Skin of body (tissue), 2 donors: ENCODE measurements around the gene WNK1. TPM values are rescaled to one million over a fixed set of nuclear protein-coding genes. Genes with fewer than 3 reads are reported as not detected.
"Not testable (repeated sequence)": the region's sequence is repeated elsewhere in the genome, so short reads cannot be mapped to it uniquely, and the experiment has no call there.

Experiments
- DNase-seq: peaks from one replicate; lab custom pipeline; 2025; lab: John Stamatoyannopoulos, UW
- total RNA-seq: library from RNA; depleted of rRNA; stranded (reverse); fragments of >200 nt; gene quantifications from one replicate; pipeline ENCODE4 v1.2.3, GENCODE V29; 2014

WNK1 gene
- total RNA-seq, 1 donor from 2014 or later = 128 TPM

DNA sequence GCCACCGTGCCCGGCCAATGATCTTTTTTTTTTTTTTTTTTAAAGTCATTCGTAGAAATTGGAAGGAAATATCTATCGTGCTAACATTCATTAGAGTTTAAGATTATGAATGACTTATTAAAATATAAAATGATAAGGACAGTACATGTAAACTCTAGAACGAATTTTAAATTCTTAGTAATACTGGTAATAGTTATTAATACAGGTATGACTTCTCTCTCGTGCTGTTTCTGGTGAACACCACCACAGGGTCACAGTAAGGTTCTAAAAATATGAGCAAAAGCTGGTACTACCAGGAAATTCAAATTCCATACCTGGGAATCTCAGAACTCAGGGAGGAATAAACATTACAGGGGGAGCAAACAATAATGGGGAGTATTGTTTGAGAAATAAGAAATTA is 26.2 kb downstream of the WNK1 start:
- DNase-seq = no peak

- peak; percentile 21 for DNase-seq
Measured at GRCh38 chr12:779745-780734, 27.7 kb downstream of the WNK1 start.

DNA sequence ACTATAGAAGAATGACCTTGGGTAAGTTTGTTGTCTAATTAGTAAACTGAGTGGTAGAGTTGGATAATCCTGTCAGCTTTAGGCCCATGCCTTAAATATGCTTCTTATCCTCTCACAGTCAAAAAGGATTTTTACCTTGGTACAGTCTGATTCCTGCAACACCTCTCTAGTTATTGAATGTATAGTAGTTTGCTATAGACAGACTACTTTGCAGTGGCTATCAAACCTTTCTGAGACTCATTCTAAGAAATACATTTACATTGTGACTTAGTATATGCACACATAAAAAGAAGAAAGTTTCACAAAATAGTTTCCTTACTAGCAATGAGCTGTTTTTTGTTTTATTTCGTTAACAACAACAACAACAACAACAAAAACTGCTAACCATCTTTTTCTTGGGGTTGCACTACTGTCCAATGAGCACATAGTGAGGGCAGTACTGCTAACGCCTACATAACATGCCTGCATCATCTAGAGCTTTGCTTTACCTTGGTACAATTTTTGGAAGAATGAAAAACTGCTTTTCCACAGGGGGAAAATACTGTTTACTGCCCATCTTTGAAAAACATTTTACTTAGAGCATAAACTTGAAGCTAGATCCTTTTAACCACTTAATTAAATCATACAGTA is 28.5 kb downstream of the WNK1 start:
- DNase-seq = no peak

DNA sequence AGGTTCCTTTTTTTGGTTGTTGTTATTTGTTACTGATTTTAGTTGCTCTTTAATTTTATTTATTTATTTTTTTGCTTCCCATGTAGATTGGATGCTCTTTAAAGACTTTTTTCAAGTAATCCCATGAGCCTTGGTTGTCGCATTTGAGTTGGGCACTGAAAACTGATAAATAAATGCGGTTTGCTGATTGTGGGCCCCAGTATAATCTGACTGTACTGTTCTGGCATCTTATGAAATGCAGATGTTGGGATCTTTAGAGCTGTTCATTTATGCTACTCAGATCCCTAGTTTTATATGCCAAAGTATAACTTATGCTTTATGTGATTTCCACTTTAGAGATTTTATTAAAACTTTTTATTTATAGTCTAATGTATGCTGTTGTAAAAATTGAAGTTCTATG is 33.3 kb downstream of the WNK1 start:
- DNase-seq = no peak

DNA sequence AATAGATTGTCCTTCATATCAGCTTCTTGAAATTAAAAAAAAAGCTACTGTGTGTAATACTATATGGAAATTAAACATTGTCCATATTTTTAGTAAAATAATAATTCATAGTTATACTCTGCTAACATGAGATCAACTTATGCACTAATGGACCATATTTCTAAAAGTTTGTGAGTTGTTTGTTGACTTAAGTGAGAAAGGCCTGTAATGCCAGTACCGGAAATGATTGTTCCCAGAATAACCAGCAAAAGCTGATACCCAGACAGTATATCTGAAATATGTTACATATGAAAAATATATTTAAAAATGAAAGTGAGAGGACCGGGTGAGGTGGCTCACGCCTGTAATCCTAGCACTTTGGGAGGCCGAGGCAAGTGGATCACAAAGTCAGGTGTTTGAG is 35.9 kb downstream of the WNK1 start:
- no peak for DNase-seq

DNA sequence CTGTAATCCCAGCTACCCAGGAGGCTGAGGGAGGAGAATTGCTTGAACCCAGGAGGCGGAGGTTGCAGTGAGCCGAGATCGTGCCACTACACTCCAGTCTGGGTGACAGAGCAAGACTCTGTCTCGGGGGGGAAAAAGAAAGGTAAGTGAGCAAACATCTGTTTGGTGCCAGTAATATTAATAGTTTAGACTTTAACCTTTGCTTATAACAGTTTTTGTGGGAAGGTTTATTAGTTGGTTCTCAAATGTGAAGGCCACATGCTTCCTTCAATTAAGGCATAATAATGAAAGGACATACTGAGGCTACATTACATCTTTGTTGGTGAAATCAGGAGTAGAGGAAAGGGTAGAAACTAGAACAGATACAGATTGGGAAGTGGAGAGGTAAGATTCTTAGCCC is 36.4 kb downstream of the WNK1 start:
- DNase-seq = not testable (repeated sequence)

GRCh38 chr12:789852-790563 is 37.6 kb downstream of the WNK1 start:
- no peak for DNase-seq

- no peak for DNase-seq
Measured at GRCh38 chr12:790608-791007, 38.2 kb downstream of the WNK1 start.

- no peak for DNase-seq
Measured at GRCh38 chr12:793037-793436, 40.7 kb downstream of the WNK1 start.

- DNase-seq = no peak
Measured at GRCh38 chr12:793711-794110, 41.3 kb downstream of the WNK1 start.

- DNase-seq = no peak
Measured at GRCh38 chr12:795305-795704, 42.9 kb downstream of the WNK1 start.

GRCh38 chr12:800401-800800 is 48.0 kb downstream of the WNK1 start:
- no peak for DNase-seq

GRCh38 chr12:802242-803120 is 50.1 kb downstream of the WNK1 start:
- no peak for DNase-seq

DNA sequence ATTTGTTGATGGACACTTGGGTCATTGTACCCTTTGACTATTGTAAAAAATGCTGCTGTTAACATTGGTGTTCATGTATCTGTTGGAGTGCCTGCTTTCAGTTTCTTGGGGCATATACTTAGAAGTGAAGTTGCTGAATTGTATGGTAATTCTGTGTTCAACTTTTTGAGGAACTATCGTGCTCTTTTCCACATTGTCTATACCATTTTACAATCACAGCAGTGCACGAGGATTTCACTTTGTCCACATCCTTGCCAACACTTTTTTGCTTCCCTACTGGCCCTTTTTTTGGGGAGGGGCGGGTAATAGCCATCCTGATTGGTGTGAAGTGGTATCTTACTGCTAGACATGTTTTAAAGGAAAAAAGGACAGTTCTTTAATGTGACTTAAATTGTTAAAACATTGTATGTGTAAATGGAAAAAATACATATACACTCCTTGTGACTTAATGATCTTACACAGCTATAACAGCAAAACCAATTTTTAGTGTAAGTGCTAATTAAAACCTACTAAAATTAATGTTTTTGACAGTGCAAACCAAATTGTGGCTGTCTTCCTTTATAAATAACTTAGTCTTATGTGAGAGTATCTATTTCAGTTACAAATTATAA is 52.7 kb downstream of the WNK1 start:
- no peak for DNase-seq

DNA sequence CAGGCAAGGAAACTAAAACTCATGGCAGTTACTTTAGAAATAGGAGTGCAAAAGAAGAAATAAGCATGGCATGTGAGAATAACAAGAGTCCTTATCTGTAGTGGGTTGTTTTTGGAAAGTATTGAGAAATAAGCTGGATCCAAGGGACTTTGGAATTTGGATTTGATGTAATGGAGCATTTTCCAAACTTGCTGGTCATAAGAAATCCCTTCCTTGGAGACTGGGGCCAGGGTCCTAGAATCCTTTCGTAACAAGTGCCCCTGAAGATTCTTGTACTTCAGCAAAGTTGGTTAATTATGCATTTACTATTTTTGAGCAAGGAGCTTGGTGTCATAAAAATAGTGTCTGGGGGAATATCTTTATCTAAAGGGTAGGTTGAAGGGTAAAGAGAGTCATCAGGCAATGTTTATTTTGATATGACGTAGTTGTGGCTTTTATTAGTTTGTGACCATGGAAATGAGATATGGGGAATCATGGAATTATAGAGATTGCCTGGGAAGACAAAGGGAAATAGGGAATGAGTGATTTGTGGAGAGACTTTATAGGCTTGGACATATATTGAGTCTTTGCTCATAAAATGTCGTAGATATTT is 53.9 kb downstream of the WNK1 start:
- DNase-seq = no peak

DNA sequence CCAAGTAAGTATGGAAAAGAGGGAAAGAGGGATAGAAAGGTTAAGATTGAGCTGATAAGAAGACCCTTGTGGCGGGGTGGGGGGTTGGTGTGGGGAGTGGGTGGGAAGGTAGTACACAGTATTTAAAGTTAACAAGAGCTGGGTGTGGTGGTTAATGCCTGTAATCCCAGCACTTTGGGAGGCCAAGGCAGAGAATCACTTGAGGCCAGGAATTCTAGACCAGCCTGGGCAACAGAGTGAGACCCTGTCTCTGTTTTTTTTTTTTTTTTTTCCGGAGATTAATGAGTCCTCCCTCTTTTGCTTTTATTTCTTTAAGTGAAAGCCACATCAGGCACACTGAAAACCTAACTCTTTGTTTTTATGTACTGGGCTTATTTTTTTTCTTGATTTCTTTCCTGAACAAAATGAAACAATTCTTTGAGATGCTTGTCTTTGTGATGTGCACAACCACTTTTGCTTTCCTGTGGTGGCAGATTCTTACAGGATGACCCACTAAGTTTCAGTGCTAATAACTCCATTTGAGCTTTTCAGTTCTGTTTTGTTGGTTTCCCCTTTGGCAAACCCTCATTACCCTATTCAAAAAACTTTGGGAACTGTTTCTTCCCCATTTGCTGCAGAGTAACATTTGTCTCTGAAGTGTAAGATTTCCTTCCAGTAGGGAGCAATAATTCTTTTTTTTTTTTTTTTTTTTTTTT is 54.8 kb downstream of the WNK1 start:
- no peak for DNase-seq

- no peak for DNase-seq
Measured at GRCh38 chr12:810116-810515, 57.7 kb downstream of the WNK1 start.

- DNase-seq = no peak
Measured at GRCh38 chr12:810671-811415, 58.5 kb downstream of the WNK1 start.

- no peak for DNase-seq
Measured at GRCh38 chr12:812950-813349, 60.6 kb downstream of the WNK1 start.
